SIG-M5 treated with dmso at 0.1 percent for 504 hours (cell line): ENCODE results near the gene TMEM250.

Source experiments
- DNase-seq: peaks from one replicate; lab custom pipeline; 2025; ENCODE audit not compliant: unreplicated experiment; lab: John Stamatoyannopoulos, UW

TMEM250 gene

DNA sequence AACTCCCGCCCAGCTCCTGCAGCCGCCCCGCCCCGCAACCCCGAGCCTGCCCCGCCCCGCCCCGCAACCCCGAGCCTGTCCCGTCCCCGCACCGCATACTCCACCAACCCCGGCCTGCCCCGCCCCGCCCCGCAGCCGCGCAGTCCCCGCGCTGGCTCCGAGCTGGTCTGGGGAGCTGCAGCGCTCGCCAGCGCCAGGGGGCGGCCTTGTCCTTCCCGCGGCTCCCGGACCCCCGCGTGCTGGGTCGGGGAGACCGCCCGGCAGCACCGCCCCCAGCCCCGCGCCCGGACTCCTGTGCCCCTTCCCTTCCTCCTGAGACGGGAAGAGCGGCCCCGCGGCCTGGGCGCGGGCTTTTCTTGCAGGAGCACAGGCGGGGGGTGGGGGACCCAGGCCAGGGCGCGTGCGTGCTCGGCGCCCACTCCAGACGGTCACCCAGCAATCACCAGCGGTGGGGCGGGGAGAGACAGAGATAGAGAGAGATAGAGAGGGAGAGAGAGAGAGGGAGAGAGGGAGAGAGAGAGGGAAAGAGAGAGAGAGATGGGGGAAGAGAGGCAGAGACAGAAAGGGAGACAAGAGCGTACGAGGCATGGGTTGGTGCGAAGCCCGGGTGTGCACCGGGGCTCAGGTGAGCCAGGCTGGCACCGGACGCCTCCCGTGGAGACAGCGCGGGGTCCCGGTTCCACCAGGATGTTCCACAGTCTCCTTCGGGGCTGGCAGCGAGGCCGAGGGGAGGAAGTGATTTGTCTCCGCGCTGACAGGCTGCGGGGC lies 14.7 kb upstream of the TMEM250 start:
- no peak for DNase-seq

DNA sequence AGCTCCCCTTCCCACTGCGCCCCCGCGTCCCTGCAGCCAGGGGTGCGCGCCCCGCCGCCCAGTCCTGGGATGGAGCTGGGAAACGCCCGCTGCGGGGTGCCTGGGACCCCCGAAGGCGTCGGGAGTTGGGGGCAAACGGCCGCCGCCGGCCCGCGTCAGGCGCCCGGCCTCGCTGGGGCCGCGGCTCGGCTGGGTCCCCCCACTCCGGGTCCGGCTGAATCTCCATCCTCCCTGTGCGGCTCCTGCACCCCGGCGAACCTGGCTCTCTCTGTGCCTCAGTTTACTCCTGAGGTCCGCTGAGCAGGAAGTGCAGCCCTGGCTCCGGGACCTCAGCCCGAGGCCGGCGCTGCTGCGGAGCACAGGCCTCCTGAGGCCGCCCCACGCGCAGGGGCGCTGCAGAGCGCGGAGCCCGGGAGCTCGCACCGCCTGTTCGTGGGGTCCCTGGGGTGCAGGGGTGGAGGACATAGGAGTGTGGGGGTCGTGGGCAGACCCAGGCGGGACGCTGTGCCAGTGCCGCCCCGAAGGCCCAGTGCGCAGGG lies 13.9 kb upstream of the TMEM250 start:
- no peak for DNase-seq

DNA sequence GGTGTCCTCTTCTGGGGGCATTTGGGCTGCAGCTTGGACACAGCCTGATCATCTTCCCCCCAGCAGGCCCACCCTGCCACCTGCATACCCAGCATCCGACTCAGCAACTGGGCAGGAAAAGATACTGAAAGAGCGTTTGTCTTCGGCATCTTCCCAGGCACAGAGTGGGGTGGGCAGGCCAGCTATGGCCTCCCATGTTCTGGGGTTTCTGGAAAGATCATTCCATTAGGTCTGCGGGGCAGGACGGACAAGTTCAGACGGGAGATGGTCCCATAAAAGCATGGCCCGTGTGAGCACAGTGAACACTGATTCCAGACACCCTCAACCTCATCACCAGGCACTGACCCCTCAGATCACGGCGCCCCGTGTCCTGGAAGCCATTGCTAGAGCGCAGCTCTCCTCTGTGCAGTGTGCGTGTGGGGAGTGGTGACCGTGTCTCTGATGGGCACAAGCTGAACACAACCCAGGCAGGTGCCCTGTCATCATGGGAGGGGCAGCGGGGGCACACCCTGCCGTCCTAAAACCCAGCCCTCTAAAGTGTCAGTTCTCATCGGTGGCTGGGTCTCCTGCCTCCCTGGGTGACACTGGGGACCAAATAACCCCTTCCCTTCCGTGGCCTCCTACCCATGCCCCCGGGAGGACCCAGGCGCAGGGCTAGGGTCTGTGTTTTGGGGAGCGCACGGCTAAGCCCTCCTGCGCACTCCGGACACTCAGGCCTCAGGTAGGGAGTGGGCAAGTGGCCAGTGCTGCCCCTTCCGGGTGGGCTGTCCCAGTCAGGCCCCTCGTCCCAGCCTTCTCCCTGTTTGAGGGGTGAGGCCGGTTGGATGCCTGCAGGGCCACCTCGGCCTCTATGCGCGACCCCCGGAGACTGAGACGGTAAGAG lies 13.2 kb upstream of the TMEM250 start:
- DNase-seq, result no peak

DNA sequence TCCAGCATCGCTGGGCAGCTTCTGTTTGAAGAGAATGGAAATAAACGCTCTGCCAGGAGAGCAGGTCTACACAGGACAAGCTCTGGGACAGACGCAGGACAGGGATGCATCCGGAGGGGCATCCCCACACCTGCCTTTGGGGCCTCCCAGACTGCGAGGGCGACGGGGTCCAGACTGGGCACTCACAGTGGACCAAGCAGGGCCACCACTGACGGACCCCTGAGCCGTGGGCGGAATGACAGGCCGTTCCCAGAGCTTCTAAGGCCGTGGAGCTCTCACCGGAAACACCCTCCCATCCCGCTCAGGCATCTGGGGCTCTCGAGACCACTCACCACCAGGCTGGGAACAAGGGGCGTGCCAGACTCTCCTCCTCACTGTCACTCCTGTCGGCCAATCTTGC lies 10.5 kb upstream of the TMEM250 start:
- no peak for DNase-seq

DNA sequence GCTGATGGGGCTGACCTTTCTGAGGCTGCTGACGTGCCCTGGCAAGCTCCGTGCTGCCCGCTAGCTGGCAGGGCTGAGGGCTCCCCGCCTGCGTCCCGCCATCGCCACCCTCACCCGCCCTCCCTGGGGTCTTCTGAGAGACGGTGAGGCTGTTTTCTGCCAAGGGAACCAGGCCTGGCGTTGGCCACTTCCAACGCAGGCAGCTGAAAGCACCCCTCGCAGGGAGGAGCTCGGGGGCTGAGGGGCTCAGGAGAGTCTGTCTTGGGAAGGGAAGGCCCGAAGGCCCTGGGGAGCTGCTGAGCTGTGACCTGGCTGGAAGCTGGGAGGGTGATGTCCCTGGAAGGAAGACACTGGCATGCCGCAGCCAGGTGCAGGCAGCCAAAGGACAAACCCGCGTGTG lies 9.8 kb upstream of the TMEM250 start:
- no peak for DNase-seq

DNA sequence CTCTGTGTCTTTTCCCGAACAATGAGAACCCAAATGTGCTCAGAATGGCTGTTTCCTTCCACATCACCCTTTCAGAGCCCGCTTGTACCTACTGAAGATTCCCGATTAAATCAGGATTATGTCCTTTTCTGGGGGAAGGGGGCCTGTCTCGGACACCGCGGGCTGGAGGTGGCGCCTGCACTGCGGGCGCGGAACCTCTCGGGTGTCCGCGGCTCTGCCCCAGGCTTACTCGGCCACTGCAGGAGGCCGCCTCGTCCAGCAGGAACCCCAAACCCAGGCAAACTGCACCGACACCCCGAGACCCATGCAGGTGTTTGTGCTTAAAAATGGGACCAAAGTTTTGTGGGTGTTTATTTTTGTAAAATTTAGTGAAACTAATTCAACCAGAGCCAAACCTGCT lies 8.6 kb upstream of the TMEM250 start:
- DNase-seq, result no peak

DNA sequence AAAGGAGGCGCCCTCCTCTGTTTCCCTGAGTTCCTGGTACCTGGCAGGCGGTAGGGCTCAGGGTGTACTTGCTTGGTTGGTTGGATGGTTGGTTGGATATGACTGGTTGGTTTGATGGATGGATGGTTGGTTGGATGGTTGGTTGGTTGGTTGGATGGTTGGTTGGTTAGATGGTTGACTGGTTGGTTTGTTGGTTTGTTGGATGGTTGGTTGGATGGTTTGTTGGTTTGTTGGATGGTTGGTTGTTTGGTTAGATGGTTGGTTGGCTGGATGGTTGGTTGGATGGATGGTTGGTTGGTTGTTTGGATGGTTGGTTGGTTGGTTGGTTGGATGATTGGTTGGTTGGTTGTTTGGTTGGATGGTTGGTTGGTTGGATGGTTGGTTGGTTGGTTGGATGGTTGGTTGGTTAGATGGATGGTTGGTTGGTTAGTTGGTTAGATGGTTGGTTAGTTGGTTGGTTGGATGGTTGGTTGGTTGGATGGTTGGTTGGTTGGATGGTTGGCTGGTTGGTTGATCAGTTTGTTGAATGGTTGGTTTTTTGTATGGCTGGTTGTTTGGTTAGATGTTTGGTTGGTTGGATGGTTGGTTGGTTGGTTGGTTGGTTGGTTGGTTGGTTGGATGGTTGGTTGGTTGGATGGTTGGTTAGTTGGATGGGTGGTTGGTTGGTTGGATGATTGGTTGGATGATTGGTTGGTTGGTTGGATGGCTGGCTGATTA lies 6.5 kb upstream of the TMEM250 start:
- DNase-seq, result no peak

DNA sequence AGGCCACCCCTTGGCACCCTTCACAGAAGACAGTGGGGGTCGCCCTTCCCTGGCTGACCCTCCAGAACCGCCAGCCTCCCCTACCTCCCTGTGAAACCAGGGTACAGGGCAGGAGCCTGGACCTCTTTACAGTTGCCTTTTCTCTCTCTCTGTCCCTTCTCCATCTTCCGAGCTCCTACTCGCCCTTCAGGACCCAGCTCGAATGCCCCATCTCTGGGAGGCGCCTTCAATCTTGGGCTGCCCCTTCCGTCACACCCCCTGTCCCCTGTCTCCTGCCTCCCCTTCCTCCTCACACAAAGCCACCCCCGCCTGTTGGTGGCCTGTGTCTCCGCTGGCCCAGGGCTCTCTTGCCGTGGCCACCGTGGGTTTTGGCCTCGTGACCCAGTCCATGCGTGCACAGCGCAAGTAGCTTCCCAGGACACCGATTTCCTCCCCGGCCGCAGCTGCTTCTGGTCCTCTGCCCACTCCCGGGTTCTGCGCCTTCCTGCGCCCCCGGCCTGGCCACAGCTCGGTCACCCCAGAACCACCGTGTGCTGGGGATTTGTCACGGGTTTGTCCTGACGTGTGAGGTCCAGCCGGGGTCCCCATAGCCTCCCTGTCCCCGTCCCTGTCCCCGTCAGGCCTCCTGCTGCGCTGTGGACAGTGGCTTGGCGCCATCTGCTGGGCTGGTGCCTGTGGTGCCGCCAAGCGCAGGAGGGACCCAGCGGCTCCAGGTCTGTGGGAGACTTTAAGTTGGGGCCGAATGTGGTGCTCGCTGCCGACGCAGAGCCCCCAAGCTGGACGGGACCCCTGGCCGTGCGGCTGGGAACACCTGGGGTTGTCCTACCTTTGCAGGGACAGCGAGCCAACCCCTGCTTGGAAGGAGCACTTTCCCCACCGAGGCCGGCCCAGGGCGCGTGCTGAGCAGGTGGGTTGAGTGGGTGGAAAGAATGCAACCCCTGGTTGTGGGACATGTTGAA lies 4.0 kb upstream of the TMEM250 start:
- peak; percentile 28 for DNase-seq

DNA sequence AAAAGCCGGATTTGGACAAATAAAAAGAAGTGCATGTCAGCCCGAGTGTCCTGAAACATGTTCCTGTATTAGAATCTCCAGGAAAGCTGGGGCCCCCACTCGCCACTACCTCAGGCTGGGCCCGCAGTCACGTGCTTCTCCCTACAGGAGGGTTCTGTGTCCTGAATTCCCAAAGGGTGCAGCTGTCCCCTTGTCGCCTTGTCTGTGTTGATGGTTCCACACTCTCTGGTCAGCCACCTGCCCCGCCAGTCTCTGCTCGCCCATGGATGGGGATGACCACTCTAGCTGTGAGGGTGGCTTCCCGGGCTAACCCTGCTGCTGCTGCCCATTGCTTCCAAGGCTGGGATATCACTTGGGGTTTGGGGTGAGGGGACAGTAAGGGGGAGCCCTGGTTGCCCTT lies 3.1 kb upstream of the TMEM250 start:
- no peak for DNase-seq

DNA sequence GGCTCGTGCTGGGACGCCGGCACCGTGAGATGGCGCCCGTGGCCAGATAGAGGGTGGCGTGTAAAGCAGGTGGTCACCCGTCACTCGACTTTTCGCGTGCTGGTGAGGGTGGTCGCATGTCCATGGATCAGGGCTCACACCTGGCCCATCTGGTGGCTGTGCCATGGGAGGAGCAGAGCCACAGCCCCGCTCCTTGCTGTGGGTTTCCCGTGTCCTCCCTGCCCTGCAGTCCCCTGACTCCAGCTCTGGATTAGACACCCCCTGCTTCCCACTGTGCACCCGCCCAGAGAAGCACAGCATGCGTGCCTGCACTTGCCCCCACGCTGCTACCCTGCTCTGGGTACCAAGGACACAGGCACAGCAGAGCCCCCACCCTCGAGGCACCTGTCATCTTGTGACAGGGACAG lies 1.8 kb upstream of the TMEM250 start:
- no peak for DNase-seq

DNA sequence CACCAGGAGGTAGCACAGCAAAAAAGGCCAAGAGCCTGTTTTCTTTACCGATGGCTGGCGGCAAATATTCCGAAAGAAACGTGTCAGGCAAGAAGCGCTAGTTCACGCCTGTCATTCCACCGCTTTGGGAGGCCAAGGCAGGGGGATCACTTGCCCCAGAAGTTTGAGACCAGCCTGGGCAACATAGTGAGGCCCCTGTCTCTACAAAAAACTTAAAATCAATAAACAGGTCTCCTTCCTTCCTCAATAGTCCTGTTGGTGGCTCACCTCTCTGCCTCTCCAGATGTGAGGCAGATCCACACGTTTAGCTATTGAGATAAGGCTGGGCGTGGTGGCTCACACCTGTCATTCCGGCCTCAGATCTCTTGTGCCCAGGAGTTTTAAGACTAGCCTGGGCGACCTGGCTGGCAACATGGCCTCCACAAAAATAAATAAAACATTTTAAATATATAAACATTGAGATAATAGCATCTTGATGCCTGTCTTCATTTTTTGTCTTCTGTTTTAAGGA lies 1.3 kb upstream of the TMEM250 start:
- no peak for DNase-seq

DNA sequence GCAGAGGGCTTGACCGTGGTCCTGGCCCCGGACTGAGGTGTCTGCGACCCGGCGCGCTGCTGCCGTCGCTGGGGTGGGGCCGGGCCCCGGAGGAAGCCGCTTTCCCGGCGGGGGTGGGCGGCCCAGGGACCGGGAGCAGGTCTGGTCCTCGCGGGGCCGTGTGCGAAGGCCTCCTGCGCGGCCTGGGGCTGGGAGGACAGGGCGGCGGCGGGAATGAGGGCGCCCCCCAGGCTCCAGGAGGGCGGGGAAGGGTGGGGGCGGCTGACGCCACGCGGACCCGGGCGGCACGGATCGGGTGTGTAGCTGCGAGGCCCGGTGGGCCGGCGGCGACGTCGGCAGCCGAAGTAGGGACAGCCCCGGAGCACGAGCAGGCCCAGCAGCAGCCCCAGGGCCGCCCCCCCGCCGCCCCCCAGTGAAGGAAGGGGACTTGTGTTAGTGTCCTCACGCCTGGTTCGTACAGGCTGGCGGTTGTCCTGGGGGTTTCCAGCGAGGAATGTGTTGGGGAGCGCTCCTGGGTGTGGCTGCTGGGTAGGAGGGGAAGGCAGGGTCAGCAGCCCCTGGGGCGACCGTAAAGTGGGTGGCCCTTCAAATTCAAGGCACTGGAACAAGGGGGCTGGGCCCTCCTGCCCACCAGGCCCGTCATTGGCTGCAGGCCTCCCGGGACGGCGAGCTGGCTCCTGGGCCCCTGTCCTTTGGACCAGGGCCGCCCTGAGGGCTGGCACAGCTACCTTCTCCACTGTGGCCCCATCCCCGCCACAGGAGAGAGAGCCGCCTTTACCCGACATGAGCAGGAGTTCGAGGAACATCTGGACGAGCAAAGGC lies 597 bp upstream of the TMEM250 start:
- DNase-seq, result no peak

DNA sequence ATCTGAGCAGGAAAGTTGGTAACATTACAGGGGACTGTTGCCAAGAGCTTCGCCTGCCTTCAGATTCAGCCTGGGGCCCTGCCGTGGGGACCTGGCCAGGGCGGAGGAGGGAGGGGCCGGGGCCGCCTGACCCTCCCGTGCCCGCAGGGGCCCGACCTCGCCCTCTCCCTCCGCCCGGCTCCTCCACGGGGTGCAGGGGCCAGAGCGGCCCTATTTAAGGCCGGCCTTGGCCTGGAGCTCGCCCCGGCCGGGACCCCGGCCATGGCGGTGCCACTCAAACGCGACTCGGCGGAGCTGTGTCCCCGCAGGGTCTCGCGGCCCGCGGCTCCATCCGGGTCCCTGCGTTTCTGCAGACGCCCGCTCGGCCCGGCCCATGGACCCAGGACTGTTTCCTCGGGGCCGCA lies 757 bp downstream of the TMEM250 start:
- no peak for DNase-seq

DNA sequence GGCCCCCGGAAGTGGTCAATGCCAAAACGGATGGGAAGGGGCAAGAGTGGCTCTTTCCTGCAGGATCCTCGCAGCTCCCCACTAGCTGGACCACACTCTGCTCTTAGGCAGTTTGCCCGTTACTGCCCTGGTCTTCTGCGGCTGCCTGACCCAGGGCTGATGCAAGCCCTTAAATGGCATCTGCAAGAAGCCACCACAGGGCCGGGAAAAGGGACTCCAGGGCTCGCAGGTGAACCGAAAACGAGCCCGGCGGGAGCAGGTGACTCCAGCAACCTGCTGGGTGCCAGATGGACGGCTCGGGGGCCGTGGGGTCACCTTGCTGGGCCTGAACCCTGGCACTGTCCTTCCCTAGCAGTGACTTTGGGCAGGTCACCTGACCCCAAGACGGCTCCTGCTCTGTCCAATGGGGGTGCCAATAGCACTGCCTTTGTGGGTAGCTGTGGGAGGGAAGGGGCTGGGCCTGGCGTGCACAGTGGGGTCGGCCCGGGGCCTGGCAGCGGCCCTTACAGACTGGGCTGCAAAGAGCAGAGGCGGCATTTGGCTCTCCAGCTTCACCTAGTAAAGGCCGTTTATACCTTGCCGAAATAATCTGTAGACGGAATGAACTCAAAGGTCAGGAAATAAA lies 1.3 kb downstream of the TMEM250 start:
- DNase-seq, result no peak

DNA sequence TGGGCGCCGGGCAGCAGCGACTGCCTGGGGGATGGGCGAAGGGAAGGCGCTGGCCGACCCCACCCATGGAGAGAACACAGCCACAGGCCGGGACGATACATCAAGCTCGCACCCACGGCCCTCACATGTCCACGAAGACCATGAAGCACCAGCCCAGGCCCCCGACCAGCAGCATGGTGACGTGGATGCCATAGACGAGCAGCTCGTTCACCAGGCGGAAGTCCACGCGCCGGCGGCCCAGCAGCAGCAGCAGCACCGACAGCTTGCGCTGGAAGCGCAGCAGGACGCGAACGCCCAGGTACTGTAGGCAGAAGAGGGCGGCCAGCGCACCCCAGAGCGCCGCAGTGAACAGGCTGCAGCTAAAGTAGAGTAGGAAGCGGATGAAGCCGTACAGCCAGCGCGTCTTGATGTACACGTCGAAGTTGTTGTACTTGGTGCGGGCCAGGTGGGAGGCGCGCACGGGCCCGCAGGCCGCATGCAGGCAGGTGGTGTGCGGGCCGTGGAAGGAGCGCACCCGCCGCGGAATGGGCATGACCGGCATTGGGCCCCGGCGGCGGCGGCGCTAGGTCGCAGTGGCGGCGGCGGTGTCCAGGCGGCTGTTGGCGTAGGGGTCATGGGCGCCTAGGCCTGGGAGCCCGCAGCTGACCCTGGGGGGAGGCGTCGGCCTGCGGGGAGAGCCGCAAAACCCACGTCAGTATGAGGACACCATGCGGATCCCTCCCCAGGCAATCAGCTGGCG lies 2.1 kb downstream of the TMEM250 start:
- no peak for DNase-seq

DNA sequence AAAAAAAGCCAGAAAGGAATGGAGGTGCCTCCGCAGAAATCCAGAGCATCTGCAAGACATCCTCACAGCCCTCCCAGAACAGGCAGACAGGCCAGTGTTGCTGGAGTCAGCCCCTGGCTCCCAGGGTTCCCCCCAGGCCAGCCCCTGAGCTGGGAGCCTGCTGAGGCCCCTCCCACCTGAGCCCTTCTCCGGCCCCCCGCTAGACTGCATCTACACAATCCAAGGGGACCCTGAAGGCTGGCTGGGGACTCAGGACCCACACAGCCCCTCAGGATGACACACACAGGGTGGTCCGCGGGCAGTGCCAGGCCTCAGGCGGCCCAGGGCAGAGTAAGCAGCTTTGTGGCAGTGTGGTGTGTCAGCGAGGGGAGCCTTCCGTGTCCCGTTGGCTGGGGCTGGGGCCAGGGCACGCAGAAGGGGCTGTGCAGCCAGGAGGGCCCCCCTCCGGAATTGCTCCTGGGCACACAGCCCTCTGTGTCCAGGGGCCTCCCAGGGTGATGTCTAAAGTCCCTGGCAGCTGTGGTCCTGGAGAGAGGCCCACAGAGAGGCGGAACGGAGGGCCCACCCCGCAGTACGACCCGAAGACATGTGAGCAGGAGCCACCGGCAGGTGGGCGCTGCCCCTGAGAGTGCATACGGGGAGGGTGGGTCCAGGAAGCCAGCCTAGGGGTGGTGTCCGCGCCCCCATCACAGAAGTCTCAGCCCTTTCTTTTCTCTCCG lies 2.9 kb downstream of the TMEM250 start:
- DNase-seq, result no peak

DNA sequence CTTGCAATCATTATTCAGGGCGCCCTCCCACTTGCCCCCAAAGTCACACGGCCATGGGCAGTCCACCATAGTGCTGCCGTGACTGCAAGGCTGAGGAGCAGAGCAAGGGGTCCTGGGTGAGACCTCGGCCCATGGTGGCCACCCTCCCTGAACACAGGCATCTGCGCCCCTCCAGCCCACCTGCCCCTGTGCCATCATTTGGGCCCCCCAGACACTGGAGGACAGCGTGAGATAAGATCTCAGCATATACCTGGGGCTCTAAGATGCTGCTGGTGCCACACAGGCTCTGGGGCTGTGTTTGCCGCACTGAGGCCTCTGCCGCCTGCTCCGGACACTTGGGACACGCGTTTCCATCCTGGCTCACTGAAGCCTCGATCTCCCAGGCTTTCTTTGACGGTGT lies 3.5 kb downstream of the TMEM250 start:
- no peak for DNase-seq
